Kidney glomerular epithelial cell (primary cell): ENCODE data around the gene GOLGA8M.
"Not testable (repeated sequence)": the region's sequence is repeated elsewhere in the genome, so short reads cannot be mapped to it uniquely, and the experiment has no call there.

ENCODE experiments used
- DNase-seq: peaks from one replicate; lab custom pipeline; 2025; lab: John Stamatoyannopoulos, UW

The GOLGA8M gene, protein sequence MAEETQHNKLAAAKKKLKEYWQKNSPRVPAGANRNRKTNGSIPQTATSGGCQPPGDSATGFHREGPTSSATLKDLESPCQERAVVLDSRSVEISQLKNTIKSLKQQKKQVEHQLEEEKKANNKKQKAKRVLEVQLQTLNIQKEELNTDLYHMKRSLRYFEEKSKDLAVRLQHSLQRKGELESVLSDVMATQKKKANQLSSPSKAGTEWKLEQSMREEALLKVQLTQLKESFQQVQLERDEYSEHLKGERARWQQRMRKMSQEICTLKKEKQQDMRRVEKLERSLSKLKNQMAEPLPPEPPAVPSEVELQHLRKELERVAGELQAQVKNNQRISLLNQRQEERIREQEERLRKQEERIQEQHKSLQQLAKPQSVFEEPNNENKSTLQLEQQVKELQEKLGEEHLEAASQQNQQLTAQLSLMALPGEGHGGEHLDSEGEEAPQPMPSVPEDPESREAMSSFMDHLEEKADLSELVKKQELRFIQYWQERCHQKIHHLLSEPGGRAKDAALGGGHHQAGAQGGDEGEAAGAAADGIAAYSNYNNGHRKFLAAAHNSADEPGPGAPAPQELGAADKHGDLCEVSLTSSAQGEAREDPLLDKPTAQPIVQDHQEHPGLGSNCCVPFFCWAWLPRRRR

DNA sequence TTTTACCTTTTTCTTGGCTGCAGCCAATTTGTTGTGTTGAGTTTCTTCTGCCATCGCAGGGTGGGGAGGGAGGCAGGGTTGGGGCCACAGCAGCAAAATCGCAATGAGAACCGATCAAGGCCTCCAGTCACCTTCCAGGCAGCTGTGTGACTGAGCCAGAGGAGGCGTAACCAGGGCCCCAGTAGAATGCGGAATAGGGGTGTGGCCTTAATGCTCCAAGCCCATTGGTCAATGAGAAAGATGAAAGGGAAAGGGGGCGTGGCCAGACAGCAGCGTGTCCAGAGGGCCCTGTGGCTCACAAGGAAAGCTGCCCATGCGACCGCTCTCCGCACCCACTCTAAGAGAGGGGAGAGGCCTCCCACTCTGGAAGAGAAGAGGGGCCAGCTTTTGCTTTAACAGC, at the start of gene GOLGA8M:
GOLGA8M (minus strand) TSS at position 152 of the 400 bp plus-strand sequence; CDS start at position 54, 98 bp downstream.
- DNase-seq: not testable (repeated sequence)

DNA sequence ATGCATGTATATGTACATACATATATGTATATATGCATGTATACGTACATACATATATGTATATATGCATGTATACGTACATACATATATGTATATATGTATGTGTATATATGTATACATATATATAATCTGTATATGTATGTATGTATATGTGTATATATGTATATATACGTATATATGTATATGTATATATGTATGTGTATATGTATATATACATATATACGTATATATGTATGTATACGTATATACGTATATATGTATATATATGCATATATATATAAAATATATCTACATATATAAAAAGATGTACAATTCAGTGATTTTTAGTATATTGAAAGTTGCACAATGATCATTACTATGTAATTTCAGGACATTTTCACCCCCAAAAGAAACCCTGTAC, 30.7 kb upstream of the GOLGA8M start:
- not testable (repeated sequence) for DNase-seq

DNA sequence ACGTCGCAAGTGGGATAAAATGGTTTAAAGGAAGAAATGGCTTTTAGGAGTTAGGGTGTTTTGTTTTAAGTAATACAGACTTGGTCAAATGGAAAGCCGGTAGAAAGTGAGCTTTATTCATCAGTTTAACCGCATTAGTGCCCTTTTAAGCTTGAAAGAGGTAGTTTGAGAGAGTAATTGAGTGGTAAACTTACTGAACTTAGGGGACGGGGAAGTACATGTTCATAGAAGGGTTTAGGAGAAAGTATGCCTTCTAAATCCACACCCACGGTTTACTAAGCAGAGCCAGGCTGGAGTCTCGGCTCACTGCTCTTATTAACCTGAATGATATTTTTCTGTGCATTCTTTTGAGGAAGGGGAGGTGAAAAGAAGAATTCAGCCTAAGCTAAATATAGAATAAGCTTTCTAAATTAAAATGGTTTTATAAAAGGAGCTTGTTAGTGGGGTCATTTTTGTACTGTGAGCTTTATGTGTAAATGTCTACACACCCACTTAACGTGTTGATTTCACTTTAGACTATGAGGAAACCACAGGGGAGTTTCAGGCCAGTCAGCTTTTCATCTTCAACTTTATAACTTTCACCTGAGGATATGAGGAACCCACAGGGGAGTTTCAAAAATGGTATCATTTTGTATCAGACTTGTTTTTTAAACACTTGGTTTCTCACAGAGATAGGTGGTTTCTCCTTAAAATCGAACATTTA, 26.5 kb upstream of the GOLGA8M start:
- not testable (repeated sequence) for DNase-seq

DNA sequence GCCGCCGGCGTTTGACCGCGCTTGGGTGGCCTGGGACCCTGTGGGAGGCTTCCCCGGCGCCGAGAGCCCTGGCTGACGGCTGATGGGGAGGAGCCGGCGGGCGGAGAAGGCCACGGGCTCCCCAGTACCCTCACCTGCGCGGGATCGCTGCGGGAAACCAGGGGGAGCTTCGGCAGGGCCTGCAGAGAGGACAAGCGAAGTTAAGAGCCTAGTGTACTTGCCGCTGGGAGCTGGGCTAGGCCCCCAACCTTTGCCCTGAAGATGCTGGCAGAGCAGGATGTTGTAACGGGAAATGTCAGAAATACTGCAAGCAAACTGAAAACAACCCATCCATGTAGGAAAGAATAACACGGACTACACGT, 26.0 kb upstream of the GOLGA8M start:
- not testable (repeated sequence) for DNase-seq

DNA sequence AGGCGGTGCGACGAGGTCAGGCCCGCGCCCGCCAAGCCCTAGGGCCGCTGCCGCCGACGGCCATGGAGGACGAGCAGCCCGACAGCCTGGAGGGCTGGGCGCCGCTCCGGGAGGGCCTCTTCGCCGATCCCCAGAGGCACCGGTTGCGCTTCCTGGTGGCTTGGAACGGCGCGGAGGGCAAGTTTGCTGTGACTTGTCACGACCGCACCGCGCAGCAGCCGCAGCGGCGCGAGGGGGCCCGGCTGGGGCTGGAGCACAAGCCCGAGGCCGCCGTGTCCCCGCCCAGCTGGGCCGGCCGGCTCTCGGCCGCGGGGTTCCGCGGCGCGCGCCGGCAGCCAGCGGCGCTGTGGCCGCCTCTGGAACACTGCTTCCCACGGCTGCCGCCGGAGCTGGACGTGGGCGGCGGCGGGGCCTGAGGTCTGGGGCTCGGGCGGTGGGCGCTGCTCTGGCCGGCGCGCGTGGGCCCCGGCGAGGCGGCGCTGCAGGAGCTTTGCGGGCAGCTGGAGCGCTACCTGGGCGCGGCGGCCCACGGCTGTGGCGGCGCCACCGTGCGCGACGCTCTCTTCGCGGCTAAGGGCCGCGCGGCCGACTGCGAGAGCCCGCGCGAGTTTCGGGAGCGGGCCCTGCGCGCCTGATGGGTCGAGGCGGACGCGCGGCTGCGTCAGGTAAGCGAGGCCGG, 25.4 kb upstream of the GOLGA8M start:
- DNase-seq: not testable (repeated sequence)

DNA sequence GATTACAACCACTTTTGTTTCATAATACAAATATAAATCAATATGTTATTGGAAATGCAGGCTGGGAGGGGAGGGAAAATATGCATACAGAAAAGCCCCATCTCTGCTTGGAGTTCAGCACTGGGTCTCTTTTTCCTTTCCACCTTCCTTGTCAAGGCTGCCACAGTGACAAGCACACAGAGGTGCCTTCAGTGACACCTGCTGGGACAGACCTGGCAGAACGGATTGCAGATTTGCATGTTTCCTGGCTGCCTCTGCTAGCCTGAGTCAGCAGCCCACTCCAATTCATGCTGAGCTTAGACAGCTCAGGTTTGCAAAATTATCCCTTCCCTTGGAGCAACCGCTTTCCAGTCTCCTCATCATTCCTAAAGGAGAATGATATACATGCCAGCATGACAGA, 15.8 kb upstream of the GOLGA8M start:
- DNase-seq: not testable (repeated sequence)

DNA sequence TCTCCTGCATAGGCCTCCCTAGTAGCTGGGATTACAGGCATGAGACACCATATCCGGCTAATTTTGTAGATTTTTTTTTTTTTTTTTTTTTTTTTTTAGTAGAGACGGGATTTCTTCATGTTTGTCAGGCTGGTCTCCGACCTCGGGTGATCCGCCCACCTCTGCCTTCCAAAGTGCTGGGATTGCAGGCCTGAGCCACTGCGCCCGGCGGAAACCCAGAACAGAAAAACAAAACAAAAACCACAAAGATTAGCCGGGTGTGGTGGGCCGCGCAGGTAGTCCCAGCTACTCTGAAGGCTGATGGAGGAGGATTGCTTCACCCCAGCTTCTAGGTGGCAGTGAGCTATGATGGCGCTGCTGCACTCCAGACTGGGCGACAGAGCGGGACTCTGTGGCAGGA, 14.8 kb upstream of the GOLGA8M start:
- DNase-seq: not testable (repeated sequence)

DNA sequence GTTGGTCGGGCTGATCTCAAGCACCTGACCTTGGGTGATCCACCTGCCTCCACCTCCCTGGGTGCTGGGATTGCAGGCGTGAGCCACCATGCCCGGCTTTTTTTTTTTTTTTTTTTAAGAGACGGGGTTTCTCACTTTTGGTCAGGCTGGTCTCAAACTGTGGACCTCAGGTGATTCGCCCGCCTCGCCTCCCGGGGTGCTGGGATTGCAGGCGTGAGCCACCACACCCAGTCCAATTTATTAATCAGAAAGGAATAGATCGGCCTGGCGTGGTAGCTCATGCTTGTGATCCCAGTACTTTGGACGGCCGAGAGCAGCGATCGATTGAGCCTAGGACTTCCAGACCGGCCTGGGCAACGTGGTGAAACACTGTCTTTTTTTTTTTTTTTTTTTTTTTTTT, 13.9 kb upstream of the GOLGA8M start:
- no peak for DNase-seq

DNA sequence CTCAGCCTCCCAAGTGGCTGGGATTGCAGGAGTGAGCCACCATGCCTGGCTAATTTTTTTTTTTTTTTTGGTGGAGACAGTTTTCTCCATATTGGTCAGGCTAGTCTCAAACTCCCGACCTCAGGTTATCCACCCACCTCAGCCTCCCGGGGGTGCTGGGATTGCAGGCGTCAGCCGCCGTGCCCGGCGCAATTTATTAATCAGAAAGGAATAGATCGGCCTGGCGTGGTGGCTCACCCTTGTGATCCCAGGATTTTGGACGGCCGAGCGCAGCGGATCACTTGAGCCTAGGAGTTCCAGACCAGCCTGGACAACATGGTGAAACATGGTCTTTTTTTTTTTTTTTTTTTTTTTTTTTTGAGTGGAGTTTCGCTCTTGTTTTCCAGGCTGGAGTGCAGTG, 13.3 kb upstream of the GOLGA8M start:
- DNase-seq: no peak

DNA sequence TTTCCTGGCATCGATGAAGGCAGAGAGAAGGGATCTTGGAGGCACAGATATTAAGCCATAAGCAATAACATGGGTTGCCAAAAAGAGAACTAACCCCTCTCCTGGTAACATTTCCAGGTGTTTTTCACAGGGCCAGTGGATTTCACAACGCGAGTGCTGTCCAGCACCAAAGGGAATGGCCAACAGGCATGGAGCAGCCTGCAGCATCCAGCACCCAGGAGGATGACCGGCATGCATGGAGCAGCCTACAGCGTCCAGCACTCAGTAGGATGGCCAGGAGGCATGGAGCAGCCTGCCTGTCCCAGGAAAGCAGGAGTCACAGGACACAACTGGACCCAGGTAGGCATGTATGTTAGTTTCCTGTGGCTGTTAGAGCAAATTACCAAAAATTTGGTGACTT, 11.8 kb upstream of the GOLGA8M start:
- not testable (repeated sequence) for DNase-seq

DNA sequence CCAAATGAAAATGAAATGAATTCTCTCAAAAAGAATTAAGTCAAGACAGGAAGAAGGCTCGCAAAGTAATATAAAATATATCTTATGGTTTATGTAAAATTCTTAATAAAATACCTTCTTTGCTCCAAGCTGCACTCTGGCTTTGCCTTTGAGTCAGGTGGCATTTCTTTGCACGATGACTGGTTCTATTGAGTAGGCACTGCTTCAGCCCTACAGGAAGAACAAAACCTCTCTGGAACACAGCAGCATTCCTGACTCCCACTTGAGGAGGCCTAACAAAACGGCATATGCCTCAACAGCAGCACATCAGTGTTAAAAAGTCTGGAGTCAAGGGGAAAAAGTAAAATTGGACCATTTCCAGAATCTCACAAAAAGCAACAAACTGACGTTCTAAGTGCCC, 7.4 kb upstream of the GOLGA8M start:
- DNase-seq: not testable (repeated sequence)

DNA sequence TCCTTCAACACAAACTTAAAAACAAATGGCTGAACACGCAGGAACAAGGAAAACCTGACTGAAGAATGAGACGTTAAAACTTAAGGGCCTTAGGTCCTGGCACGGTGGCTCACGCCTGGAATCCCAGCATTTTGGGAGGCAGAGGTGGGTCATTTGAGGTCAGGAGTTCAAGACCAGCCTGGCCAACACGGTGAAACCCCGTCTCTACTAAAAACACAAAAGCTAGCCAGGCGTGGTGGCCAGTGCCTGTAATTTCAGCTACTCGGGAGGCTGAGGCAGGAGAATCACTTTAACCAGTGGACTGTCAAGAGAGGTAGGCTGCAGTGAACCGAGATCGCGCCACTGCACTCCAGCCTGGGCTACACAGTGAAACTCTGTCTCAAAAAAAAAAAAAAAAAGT, 6.4 kb upstream of the GOLGA8M start:
- not testable (repeated sequence) for DNase-seq

DNA sequence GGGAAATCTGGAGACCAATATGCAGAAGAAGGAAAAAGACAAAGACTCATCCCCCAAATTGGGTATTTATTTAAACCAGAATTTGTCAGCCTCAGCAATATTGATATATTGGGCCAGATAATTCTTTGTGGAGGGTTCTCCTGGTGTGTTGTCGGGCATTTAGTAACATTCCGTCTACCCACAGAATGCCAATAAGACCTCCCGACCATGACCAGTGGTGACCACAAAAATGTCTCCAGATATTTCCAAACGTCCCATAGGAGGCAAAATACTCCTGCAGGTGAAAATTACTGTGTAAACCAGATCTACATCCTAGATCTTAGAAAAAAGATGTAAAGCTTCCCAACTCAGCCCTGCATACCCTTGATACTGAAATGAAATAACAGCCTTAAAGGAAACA, 2.0 kb upstream of the GOLGA8M start:
- peak; percentile 20 for DNase-seq

DNA sequence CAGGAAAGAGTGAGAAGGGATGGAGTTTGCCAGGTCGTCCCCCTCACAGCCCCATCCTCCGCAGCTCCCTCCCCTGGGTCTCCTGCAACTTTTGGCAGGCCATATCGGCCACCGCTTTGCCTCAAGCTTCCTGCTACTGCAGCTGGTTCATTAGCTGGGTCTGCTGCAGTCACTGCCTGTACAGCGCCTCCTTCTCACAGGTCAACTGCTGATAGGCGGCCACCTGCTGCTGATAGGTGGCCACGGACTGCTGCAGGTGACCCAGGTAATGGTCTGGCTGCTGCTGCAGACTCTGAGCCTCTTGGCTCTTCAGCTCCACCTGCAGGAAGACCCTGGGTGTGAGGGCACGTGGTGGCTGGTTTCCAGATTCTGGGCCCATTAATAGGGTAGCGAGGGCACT, 8.3 kb downstream of the GOLGA8M start:
- not testable (repeated sequence) for DNase-seq

DNA sequence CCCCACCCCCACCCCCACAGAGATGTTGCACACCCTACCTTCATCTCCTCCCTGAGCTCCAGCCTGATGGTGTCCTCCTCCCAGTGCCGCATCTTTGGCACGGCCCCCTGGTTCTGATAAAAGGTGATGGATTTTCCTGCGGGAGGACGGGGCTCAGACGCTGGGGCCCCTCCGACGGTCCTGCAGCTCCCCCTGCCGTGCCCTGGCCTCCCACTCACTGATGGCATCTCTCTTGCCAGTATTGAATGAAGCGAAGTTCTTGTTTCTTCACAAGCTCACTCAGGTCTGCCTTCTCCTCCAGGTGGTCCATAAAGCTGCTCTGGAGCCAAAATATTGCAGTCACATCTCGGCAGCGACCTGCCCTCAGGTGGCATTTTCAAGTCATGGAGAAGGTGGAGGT, 9.8 kb downstream of the GOLGA8M start:
- not testable (repeated sequence) for DNase-seq

DNA sequence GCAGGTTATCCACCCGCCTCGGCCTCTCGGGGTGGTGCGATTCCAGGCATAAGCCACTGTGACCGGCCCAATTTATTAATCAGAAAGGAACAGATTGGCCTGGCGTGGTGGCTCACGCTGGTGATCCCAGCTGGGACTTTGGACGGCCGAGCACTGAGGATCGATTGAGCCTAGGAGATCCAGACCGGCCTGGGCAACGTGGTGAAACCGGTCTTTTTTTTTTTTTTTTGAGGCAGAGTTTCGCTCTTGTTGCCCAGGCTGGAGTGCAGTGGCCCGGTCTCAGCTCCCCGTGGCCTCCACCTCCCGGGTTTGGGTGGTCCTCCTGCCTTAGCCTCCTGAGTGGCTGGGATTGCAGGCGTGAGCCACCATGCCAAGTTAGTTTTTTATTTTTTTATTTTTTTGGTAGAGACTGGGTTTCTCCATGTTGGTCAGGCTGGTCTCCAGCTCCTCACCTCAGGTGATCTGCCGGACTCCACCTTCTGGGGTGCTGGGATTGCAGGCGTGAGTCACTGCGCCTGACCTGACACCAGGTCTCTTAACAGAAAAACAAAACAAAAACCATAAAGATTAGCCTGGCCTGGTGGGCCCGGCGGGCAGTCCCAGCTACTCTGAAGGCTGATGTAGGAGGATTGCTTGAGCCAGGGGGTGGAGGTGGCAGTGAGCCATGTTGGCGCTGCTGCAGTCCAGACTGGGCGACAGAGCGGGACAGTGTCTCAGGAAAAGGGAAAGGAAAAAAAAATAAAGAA, 18.0 kb downstream of the GOLGA8M start:
- DNase-seq: not testable (repeated sequence)

DNA sequence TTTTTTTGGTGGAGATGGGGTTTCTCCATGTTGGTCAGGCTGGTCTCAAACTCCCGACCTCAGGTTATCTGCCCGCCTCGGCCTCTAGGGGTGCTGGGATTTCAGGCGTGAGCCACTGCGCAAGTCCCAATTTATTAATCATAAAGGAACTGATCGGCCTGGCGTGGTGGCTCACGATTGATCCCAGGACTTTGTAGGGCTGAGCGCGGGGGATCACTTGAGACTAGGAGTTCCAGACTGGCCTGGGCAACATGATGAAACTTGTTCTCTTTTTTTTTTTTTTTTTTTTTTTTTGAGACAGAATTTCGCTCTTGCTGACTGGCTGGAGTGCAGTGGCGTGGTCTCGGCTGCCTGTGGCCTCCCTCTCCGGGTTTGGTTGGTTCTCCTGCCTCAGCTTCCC, 19.2 kb downstream of the GOLGA8M start:
- not testable (repeated sequence) for DNase-seq

DNA sequence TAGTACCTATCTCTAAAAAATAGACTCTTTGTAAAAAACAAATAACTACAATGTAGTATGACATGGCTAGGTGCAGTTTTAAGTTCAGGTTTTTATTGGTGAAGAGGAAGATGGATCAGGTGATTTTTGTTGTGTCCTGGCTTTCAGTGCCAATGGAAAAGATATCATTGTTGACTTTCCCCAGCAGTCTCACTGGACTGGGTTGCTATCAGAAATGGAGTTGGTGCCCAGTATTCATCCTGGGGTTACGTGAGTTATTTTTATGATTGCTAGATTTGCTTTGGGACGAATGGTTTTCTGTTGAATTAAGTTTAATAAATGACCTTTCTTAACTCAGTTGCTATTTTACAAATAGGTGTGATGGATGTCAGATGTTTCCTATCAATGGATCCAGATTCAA, 38.7 kb downstream of the GOLGA8M start:
- DNase-seq: not testable (repeated sequence)

DNA sequence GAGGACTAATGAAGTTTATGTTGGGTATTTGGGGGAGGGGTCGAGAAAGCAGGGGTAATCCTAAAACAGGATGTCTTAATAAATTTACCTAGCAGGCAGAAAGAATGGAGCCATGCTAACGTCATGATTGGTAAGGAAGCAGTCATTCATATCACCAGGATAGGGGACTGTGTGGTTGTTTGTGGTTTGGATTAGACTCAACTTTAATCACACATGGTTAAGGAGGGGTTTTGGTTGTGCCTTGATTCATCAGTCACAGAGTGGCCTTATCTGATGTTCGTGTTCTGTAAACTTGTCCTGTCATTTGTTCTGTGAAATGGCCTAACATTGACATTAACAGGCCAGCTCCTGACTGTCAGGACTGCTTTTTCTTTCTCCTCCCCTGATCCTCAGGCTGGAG, 40.1 kb downstream of the GOLGA8M start:
- not testable (repeated sequence) for DNase-seq

DNA sequence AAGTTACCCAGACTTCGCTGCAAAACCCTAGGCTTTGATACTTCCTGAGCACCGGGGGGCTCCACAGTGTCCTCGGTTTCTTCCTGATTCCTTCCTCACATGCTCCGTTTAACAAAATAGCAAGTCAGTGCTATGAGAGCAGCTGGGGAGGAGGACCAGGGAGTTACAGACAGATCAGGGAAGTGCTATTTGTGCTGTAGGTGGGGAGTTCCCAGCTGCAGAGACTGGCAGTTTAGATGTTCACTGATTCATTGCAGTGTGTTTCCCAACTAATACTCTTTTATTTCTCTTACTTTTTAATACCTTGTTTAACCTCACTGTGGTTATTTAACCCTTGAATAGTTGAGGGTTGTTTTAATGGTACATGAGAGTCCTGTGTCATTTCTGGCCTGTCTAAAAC, 45.8 kb downstream of the GOLGA8M start:
- DNase-seq: not testable (repeated sequence)

DNA sequence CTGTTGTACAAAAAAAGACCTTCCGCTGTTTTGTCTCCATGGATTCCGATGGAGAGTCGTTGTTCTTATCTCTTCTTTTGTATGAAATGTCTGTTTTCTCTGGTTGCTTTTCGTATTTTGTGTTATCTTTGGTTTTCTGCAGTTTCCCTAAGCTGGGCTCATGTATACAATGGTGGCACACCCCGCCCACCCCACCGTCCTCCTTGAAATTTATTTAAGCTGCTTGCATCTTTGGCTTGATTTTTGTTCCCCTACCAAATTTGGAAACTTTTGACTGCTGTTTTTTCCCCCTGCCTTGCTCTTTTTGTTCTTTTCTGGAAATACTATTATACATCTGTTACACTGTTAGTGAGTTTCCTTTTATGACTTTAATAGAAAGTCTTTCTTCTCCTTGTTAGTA, 47.6 kb downstream of the GOLGA8M start:
- DNase-seq: not testable (repeated sequence)
